GM21528 (cell line): Measurements from ENCODE around the gene COLGALT1.
"Not testable (repeated sequence)": the region's sequence is repeated elsewhere in the genome, so short reads cannot be mapped to it uniquely, and the experiment has no call there.

Source experiments
- ATAC-seq: cut with Tn5 transposase; IDR thresholded peaks from one replicate; pipeline ENCODE4 v1.9.1; 2021; ENCODE audit warnings: mild to moderate bottlenecking, moderate library complexity; ENCODE audit not compliant: unreplicated experiment, low FRiP score

Gene COLGALT1

DNA sequence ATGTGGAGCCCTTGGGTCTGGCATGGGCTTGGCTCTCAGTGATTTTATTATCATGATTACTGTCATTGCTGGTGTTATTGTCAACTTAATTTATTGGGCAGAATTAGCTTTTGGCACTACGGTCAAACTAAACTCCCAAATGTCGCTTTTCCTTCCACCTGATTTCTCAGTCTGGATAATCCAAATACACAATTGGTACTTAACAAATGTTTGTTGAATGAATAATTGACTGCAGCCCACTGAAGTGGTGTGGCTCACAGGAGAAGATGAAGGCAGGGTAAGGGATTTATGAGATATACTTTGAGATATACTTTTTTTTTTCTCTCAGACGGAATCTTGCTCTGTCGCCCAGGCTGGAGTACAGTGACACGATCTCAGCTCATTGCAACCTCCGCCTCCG is 1.5 kb downstream of the COLGALT1 start:
- ATAC-seq: no peak

DNA sequence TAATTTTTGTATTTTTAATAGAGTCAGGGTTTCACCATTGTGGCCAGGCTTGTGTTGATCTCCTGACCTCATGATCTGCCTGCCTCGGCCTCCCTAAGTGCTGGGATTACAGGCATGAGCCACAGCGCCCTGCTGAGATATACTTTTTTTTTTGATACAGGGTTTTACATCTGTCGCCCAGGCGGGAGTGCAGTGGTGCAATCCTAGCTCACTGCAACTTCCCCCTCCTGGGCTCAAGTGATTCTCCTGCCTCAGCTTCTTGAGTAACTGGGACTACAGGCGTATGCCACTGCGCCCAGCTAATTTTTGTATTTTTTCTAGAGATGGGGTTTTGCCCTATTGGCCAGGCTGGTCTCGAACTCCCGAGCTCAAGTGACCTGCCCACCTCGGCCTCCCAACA is 2.0 kb downstream of the COLGALT1 start:
- ATAC-seq: no peak

DNA sequence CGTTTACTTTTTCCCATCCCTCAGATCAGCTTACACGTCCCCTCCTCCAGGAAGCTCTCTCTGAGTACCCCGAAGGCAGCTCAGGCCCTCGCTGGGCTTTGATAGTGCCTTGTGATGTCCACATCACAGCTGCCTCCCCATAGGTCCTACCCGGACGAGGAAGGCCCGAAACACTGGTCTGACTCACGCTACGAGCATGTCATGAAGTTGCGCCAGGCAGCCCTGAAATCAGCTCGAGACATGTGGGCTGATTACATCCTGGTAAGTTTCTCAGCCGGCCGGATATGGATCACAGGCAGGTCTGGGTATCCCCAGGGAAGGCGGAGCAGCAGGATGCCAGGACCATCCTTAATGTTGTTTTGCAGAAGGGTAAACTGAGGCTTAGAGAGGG is 4.8 kb downstream of the COLGALT1 start:
- ATAC-seq: no peak

DNA sequence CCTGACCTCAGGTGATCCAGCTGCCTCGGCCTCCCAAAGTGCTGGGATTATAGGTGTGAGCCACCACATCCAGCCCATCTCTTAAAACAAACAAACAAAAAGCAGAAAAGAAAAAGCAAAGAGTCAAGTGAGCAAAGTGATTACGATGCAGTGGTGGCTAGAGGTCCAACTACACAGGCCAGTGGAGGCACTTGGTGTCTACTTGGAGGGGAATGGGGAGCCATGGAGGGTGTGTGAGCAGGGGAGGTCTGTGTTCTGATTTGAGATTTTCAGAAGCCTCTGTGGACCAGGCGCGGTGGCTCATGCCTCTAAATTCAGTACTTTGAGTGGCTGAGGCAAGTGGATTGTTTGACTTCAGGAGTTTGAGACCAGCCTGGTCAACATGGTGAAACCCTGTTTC is 6.6 kb downstream of the COLGALT1 start:
- ATAC-seq: no peak

DNA sequence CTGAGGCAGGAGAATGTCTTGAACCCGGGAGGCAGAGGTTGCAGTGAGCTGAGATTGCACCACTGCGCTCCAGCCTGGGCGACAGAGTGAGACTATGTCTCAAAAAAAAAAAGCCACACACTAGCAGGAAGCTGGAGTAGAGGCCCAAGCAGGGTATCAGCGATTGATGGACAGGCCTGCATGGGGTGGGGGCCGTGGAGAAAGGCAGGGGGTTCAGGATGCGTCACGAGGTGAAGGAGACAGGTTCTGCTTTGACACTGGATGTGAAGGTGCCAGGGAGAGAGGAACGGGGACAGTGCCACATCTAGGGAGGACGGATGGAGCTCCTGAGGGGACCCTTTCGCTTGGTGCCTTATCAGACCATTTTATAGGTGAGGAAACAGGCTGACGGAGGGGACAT is 7.1 kb downstream of the COLGALT1 start:
- ATAC-seq: no peak

DNA sequence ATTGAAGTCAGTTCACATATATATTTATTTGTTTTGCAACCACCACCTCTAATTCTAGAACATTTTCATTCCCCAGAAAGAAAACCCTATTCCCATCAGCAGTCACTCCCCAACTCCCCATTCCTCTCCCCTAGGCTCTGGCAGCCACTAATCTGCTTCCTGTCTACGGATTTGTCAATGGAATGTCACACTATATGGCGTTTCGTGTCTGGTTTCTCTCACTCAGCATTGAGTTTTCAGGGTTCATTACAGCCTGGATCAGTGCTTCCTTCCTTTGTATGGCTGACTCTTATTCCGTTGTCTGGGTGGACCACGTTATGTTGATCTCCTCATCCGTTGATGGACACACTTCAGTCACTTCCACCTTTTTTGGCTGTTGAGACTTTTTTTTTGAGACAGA is 9.3 kb downstream of the COLGALT1 start:
- ATAC-seq: no peak

DNA sequence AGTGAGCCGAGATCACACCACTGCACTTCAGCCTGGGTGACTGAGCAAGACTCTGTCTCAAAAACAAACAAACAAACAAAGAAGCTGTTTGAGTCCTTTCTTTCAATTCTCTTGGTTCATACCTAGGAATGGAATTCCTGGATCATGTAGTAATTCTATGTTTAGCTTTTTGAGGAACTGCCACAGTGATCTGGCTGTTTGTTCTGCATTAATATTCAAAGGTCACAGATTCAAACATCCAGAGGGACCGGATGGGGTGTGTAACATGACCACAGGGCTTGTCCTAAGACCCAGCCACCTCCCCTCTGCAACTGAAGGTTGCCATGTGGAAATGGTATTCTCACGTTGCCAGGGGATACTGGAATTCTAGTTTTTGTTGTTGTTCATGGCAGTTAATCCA is 10.2 kb downstream of the COLGALT1 start:
- ATAC-seq: no peak

DNA sequence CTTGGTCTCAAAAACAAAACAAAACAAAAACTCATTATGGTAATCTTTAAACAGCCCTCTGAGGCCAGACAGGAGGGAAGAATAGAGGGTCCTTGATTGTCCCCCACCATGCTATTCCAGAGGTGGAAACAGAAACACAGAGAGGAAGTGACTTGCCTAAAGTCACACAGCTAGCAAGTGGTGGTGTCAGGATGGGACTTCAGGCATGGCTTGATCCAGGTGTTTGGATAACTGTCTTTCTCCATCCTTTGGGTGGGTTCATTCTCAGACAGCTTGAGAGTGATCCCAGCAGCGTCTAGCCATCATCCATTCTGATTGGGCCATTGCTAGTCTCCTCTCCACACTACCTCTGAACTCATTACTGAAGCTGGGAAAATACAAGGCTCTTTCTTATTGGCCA is 12.5 kb downstream of the COLGALT1 start:
- ATAC-seq: no peak

DNA sequence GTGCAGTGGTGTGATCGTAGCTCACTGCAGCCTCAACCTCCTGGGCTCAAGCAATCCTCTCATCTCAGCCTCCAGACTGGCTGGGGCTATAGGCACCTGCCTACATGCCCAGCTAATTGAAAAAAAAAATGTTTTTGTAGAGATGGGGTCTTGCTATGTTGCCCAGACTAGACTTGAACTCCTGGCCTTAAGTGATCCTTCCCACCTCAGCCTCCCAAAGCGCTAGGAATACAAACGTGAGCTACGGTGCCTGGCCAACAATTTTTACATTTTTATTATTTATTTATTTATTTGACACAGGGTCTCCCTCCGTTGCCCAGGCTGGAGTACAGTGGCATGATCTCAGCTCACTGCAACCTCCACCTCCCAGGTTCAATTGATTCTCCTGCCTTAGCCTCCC is 14.8 kb downstream of the COLGALT1 start:
- ATAC-seq: not testable (repeated sequence)

DNA sequence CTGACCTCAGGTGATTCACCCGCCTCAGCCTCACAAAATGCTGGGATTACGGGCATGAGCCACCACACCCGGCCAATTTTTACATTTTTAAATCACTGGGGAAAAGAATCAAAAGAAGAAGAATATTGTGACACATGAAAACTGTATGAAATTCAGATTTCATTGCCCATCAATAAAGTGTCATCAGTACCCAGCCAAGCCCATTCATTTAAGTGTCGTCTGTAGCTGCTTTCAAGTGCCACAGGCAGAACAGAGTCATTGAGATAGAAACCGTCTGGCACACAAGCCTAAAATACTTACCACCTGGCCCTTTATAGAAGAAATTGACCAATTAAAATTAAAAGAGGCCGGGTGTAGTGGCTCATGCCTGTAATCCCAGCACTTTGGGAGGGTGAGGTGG is 15.3 kb downstream of the COLGALT1 start:
- no peak for ATAC-seq

DNA sequence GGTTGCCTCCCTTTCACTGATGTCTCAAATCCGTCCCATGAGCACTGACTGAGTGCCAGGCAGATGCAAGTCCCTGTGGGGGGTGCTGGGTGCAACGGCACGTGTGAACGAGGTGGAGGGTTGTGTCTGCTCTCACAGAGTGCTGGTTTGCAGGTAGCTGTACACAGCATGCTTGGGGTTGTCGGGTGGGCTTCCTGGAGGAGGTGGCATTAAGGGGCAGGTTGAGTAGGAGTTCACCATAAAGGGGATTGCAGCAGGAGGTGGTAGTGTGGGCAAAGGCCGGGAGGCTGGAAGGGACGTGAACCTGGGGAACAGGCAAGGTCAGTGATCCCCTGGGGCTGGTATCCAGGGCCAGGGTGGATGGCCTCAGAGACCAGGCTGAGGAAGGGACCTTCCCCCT is 17.2 kb downstream of the COLGALT1 start:
- no peak for ATAC-seq

DNA sequence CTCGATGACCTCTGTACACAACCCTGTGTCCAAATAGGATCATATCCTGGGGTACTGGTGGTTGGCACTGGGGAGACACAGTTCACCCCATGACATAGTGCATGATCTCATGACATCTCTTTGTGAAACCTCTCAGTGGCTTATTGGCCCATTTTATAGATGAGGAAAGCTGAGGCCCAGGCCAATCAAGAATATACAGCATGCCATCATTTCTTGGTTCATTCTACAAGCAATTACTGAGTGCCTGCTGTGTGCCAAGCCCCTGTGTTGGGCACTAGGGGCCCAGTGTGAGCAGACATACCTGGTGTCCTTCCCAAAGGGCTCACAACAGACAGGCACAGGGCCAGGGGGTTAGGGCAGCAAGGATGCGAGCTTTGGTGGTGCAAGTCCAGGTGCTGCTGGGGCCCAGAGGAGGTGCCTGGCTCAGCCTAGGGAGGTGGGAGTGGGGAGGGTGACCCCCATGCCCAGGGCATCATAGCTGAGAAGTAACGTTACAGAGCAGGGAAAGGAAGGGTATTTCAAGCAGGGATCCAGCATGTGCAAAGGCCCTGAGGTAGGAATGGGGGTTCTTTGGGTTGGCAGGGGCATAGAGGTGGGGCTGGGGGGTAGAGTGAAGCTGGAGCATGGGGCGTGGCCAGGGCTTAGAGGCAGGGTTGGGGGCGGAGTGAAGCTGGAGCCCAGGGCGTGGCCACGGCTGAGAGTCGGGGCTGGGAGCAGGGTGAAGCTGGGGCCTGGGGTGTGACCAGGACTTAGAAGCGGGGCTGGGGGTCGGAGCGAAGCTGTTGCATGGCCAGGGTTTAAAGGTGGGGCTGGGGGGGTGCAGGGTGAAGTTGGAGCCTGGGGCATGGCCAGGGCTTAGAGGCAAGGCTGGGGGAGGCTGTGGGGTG is 20.7 kb downstream of the COLGALT1 start:
- no peak for ATAC-seq

DNA sequence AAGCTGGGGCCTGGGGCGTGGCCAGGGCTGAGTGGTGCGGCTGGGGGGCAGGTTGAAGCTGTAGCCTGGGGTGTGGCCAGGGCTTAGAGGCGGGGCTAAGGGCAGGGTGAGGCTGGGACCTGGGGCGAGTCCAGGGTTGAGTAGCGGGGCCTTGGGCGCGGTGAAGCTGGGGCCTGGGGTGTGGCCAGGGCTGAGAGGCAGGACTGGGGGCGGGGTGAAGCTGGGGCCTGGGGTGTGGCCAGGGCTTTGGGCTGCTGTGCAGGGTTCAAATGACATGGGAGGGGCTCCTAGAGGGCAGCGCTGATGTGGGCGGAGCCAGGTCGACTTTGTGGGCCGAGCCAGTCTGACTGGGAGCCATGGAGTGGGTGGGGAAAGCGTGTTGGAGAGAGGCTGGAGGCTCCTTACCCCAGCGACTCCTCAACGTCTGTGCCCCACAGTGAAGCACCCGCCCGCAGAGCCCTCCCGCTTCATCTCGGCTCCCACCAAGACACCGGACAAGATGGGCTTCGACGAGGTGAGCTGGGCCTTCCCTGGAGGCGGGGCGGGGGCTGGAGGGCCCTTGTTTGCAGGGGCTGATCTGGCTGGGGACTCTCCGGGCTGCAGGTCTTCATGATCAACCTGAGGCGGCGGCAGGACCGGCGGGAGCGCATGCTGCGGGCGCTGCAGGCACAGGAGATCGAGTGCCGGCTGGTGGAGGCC is 21.5 kb downstream of the COLGALT1 start:
- ATAC-seq: no peak

DNA sequence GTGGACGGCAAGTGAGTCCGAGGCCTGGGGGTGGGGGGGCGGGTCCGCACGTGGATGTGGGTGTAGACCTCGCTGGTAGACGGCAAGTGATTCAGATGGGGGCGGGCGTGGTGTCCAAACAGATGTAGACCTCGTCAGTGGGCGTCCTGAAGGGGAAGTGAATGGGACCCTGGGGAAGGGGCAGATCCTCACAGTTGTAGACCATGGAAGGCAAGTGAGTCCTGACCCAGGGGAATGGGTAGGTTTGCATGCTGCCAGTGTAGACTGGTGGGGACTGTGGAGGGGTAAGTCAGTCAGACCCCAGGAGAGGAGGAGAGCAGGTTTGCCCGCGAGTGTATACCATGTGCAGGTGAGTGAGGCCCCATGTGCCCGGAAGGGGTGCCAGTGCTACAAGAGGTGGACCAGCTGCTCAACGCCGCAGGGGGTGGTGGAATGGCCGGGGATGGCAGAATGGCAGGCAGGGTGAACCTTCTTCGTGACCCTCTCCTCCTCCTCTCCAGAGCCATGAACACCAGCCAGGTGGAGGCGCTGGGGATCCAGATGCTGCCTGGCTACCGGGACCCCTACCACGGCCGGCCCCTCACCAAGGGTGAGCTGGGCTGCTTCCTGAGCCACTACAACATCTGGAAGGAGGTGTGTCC is 22.1 kb downstream of the COLGALT1 start:
- ATAC-seq: no peak

DNA sequence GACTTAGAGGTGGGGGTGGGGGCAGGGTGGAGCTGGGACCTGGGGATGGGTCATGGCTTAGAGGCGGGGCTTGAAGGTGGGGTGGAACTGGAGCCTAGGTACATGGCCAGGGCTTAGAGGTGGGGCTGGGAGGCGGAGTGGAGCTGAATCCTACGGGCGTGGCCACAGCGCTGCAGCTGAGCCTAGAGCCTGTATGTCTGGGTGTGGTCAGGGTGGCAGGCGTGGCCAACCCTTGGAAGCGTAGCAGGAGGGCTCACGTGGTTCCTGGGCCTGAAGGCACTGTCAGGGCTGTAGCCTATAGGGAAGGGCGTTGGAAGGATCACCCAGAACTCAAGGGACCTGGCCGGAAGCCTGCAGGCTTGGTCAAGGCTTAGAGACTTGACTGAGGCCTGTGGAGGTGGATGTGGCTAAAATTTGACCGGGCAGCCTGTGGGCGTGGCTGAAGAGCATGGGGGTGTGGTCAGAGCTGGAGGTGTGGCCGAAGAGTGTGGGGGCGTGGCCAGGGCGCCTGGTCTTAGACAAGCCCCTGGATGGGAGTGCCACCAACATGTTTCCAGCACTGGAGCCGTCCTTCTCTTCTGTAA is 24.3 kb downstream of the COLGALT1 start:
- ATAC-seq: no peak

DNA sequence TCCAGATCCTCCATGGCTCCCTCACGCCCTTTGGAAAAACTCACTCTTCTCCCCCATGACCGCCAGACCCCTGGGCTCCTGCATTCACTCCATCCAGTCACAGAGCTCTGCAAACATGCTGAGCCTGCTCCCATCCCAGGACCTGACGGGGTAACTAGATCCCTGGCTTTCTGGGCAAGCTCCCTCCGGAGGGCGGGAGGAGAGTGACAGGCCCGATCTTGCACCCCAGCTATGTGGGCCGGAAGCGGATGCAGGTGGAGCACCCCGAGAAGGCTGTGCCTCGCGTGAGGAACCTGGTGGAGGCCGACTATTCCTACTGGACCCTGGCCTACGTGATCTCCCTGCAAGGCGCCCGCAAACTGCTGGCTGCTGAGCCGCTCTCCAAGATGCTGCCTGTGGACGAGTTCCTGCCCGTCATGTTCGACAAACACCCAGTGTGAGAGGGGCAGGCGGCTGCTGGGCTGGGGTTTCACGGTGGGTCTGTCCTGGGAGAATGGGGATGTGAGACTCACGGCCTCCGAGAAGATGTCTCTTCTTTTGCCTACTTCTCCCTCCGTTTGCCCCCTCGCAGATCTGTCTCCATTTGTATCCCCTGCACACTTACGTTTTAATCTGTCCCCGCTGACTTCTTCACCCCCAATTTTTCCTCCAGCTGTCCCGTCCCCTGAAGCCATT is 25.2 kb downstream of the COLGALT1 start:
- no peak for ATAC-seq

DNA sequence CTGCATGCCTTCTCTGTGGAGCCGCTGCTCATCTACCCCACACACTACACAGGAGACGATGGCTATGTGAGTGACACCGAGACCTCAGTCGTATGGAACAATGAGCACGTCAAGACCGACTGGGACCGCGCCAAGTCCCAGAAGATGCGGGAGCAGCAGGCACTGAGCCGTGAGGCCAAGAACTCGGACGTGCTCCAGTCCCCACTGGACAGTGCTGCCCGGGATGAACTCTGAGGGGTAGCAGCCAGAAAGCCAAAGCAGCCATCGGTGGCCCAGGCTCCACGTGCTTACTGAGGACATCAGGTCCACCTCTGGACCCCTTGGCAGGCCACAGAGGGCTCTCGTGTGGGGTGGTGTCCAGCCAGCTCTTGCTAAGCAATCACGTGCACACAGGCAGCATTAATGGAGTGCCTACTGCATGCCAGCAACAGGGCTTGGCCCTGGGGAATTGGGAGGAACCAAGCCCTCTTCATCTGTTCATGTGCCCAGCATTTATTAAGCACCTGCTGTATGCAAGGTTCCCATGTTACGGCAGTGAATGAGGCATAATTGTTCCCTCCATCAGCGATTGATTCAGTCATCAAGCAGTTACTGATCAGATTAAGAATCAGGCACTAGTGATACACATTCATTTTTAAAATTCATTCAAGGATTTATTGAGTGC is 25.9 kb downstream of the COLGALT1 start:
- ATAC-seq: no peak

DNA sequence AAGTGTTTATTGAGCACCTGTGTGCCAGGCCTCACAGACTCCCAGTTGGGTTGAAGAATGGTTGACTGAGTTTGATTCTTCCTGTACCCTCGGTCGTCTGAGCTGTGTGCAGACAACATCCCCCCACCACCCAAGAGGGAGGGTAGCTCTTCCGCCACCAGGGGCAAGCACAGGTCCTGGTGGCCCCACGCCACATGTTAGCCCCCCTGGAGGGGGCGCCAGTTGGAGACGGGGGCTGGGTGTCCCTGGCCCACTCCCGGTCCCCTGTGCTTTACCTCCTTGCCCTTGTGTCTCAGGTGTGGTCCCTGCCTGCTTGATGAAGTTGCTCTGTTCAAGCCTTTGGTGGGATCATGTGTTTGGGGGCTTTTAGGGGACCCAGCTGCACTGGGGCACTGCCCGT is 27.2 kb downstream of the COLGALT1 start:
- ATAC-seq: no peak

DNA sequence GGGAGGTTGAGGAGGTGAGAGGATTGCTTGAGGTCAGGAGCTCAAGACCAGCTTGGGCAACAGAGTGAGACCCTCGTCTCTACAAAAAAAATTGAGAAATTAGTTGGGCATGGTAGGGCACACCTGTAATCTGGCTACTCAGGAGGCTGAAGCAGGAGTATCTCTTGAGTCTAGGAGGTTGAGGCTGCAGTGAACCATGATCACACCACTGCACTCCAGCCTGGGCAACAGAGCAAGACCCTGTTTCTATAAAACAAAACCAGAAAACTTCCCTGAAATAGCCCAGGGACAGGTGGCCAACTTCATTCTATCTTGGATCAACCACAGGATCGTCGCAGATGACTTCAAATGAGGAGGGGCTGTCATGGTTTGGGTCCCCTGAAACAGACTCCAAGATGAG is 28.7 kb downstream of the COLGALT1 start:
- ATAC-seq: no peak

DNA sequence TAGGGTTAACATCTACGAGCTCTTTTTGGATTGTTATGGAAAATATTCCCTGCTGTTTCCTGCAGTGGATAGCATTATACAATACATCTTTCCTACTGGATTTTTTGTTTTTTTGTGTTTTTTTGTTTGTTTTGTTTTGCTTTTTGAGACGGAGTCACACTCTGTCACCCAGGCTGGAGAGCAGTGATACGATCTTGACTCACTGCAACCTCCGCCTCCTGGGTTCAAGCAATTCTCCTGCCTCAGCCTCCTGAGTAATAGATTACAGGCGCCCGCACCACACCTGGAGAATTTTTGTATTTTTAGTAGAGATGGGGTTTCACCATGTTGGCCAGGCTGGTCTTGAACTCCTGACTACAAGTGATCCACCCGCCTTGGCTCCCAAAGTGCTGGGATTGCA is 29.9 kb downstream of the COLGALT1 start:
- not testable (repeated sequence) for ATAC-seq
